Measurements from ENCODE around the gene SLAMF9.

GRCh38 chr1:159941141-159941540 lies 12.9 kb downstream of the SLAMF9 start:
- no peak for TF ChIP-seq POLR2A (IDR thresholded peaks at IDR 0.05)
- TF ChIP-seq CTCF (IDR thresholded peaks at IDR 0.05): no peak

Data from suprapubic skin (tissue), 3 donors.